GM18873 (cell line): ENCODE results near the gene DPP4.
"Not testable (repeated sequence)": the region's sequence is repeated elsewhere in the genome, so short reads cannot be mapped to it uniquely, and the experiment has no call there.

Experiments used
- ATAC-seq: cut with Tn5 transposase; IDR thresholded peaks from one replicate; pipeline ENCODE4 v1.9.1; 2021; ENCODE audit warnings: mild to moderate bottlenecking, moderate library complexity, moderate number of reproducible peaks; ENCODE audit not compliant: unreplicated experiment, low FRiP score

Gene DPP4

DNA sequence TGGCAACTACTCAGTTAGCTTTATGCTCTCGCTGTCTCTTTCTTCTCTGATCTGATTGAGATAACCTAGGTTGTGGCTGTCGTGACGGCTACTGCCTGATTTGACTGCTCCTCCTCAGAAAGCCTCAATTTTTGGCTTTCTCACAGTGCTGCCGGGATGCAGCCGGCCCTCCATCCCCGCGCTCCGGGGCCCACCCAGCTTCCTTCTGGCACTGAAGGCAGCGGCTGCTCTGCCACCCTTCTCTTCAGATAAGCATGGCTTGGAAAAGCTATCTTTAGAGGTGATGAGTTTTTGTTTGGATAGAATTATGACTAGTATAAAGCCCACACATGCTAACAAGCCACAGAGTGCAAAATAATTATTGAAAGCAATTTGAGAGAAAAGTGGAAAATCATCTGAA, 102.5 kb downstream of the DPP4 start:
- ATAC-seq = no peak

DNA sequence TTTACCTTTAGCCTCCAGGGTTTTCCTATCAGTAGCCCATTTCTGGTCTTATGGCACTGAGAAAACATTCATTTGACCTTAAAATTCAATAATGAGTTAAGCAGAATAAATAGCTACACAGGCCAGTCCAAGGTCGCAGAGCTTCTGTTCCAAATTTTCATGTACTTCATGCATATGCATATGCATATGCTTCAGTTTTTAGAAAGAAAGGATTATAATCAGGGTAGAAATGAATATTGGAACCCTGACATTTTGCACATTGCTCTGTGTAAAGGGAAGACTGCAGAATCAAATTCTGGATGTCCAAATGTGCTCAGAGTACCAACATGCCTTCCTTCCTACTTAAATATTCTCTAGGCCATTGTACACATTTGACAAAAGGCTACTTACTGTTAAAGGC, 104.9 kb downstream of the DPP4 start:
- no peak for ATAC-seq

DNA sequence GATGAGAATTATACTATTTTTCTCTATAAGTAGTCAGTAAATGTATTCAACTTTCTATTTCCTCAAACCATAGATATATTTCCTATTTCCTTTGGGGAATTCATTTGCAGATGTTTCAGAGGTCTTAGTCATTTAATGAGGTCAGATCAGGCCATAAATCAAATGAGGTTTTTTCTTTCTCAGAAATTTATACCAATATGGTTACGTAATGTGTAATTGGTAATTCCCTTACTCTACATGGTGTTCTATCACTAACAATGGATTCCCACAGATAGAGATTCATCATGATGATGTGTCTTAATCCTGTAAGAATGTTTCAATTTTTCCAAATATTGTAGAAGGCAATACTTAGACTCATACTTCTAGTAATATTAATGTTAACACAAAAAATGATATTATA, 108.0 kb downstream of the DPP4 start:
- no peak for ATAC-seq

DNA sequence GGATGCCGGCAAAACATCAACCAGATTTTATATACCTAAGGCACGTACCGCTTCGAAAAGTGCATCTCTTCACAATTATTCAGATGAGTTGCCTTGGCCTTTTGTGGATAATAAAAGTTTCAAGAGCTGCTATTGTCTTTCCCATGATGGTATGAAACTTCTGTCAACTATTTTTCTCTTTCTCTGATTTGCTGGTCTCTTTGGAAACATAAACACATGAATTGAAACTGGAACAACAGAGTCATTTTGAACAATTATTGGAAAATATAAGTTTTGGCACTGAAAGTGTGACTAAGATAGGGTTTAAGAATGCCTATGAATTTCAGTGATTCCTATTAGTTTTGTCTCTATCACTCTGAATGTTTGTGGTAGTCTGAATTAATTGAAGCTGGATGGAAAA, 109.9 kb downstream of the DPP4 start:
- ATAC-seq = no peak

DNA sequence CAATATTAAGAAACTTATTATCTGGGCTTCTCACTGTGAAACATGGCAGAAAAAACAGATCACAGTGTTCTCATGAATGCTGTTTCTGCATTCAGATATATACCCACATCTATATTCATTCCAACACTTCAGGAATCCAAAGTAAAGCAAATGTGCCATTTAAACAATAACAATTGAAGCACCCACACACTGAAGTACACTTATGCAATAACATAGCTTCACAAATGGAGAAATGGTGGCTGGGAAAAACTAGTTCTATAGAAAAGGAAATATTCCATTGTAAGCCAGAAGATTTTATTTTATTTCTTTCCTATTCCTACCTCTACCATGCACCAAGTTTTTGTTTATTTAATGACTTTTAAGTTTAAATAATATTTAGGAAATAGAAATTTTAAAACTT, 111.9 kb downstream of the DPP4 start:
- ATAC-seq = no peak

DNA sequence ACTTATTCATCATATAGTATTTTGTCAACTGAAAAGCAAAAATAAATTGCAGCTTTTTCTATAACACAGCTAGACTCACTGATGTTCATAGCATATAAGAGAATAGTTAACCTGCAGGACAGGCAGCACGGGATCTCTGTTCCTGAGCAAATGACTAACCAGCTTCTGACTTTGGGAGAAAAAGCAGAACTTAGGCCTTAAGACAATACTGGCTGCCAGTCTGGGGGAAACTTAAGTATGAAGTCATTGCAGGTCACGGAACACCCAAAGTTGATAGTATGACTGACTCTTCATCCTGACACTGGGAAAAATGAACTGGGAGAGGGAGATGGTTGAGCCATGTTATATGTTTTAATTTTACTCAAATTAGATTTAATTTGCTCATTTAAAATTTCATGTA, 113.0 kb downstream of the DPP4 start:
- no peak for ATAC-seq

DNA sequence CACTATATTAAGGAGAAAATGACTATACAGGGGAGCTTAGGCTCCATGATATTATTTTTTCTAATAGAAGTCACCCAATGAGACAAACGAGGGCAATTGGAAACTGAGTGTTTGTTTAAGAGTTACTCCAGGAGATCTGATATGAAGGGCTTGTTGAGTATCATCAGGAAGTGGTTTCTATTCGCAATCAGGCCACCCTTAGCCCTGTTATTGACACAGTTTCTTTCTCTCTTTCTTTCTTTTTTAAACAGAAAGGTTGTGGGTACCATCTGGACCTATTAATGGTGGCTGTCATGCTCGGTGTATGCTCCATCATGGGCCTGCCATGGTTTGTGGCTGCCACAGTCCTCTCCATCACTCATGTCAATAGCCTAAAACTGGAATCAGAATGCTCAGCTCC, 117.3 kb downstream of the DPP4 start:
- ATAC-seq = no peak

DNA sequence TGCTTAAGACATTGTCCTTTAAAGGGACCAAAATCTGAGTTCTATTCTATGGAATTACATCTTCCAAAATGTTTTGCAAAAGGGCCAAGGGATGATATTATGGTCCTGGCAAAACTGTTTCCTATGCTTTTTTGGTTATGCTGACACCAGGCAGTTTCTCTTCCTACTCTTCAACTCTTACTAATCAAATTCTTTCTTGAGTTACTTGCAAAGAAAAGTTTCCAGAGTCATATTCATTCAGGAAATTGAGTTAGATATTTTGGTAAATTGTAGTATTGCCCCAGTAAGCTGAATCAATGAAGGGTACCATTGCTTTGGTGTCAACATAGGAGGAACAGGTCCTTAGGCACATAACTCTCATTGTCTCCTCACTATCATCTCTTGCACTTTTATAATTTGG, 118.8 kb downstream of the DPP4 start:
- no peak for ATAC-seq

DNA sequence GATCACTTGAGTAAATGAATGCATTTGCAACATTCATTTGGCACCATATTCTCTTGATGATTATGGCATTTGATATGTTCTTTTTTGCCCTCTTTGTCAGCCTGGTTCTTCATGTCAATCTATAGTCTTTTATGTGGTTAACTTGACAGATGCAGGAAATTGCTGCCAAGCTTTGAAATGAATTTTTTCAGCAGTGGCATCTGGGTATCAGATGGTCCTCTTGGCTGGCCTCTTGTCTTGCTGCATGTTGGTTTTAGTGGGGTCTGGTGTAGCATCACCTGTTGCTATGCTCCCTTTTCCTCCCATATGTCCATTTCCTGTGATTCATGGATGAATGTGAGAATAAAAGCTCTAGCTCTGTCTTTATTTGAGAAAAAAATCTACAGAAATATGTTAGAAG, 119.9 kb downstream of the DPP4 start:
- no peak for ATAC-seq

DNA sequence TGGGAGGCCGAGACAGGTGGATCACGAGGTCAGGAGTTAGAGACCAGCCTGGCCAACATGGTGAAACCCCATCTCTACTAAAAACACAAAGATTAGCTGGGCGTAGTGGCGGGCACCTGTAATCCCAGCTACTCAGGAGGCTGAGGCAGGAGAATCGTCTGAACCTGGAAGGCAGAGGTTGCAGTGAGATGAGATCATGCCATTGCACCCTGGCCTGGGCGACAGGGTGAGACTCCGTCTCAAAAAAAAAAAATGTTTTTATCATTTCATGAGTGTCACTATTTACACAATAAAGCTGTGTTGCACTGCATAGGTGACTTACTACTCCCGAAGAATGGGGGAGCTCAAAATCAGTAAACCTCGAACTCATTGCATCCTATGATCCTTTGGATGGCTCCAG, 120.6 kb downstream of the DPP4 start:
- not testable (repeated sequence) for ATAC-seq

DNA sequence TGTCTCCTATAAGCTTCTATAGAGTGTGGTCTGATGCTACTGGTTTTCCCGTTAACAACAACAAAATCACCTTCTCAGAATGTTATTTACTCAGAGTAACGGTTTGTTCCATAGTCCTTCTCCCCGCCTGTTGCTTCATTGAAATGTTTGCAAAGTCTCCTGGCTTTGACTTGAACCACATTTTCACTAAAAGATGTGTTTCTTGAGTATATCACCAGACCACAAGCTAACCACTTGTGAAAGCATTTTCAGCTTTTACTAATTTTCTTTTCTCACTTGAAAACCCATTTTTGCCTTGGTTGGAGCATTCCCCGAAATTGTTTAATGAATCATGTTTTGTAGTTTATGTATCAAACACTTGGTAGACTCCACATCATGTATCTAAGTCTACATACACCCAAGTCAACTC, 121.2 kb downstream of the DPP4 start:
- ATAC-seq = no peak

DNA sequence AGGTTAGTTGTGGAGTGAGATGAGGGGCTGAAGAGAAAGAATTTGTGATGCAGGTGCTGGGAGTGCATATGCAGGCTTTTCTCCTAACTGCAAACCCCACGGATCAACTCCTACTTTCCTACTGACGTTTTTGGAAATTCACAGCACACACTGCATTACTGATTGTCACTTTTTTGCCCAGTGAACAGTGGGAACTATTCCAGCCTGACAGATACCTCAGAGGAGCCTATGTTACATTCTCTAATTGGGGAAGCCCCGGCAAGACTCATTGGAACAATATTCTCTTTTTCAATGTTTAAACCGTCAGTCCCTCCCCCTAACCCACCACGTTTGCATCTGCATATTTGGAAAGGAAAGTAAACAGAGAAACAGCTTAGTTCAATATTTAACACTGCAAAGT, 126.2 kb downstream of the DPP4 start:
- no peak for ATAC-seq

DNA sequence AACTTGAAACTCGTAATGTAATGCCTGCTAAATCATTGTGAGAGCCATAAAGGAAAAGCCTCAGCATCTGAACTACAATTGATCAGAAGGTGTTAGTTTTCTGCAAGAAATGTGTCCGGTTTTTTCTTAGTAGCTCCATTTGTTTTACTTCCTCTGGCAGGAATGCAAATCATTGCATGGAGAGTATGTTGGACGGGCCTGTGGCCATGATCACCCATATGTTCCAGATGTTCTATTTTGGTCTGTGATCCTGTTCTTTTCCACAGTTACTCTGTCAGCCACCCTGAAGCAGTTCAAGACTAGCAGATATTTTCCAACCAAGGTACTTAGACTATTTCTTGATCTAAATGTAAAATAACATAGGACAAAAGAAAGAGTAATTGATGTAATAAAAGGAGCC, 126.6 kb downstream of the DPP4 start:
- ATAC-seq = no peak

DNA sequence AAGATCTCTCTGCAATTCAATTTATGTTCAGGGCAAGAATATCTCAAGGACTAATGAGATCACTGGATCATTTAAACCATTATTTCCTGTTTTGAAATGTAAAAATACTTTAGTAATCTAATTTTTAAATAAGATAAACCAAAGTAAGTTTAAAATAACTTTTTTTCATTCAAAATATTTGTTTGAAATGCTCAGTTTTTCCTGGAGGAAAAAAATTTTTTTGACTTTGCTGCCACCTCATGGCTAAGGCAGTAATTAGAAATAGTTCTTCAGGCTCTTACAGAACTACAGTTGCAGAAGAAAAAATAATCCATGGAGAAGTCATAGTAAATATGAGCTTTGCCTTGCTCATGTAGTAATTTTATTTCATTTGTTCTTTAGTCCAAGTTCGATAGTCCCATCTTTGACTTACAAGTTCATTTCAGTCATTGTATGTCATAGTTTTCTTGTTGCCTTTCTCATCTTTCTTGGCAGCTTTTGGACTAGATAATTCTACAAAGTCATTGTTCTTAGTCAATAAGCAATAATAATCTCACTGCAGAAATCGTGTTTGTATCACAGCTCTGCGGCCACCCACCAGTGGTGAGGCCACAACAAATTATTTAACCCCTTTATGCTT, 127.4 kb downstream of the DPP4 start:
- ATAC-seq = no peak

DNA sequence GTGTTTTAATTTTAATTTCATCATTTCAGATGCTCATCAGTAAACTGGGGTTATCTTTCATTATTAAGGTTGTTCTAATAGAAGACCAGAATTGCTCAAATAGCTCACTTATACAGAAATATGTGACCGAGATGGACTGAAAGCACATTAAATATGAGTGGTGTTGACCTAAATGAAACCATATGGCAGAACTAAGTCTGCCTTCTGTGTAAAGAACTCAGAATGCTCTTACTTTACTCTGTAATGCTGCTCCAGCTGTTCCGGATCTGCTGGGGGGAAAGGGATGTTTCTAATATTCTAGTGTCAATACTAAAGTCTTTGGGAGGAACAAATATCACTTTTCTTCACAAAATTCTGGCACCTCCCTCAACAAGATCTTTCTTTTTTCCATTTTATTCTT, 131.0 kb downstream of the DPP4 start:
- ATAC-seq = no peak
